ENCODE measurements around the gene DMXL1.

Gene DMXL1, protein sequence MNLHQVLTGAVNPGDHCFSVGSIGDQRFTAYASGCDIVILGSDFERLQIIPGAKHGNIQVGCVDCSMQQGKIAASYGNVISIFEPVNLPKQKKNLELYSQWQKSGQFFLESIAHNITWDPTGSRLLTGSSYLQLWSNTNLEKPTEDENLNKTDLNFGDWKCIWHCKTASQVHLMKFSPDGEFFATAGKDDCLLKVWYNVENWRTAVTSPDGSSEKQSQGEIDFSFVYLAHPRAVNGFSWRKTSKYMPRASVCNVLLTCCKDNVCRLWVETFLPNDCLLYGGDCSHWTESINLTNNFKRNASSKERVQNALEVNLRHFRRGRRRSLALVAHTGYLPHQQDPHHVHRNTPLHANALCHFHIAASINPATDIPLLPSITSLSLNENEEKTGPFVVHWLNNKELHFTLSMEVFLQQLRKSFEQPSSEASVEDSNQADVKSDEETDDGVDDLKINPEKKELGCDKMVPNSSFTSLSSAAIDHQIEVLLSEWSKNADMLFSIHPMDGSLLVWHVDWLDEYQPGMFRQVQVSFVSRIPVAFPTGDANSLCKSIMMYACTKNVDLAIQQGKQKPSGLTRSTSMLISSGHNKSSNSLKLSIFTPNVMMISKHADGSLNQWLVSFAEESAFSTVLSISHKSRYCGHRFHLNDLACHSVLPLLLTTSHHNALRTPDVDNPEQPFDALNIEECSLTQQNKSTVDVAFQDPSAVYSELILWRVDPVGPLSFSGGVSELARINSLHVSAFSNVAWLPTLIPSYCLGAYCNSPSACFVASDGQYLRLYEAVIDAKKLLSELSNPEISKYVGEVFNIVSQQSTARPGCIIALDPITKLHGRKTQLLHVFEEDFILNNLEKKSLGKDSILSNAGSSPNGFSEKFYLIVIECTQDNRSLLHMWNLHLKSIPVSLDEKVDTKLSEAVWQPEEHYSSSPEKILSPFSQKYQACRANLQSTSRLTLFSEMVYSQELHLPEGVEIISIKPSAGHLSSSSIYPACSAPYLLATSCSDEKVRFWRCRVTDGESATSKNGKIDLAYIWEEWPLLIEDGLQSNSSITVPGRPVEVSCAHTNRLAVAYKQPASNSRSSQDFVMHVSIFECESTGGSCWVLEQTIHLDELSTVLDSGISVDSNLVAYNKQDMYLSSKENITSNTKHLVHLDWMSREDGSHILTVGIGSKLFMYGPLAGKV (N-terminal part only)

DNA sequence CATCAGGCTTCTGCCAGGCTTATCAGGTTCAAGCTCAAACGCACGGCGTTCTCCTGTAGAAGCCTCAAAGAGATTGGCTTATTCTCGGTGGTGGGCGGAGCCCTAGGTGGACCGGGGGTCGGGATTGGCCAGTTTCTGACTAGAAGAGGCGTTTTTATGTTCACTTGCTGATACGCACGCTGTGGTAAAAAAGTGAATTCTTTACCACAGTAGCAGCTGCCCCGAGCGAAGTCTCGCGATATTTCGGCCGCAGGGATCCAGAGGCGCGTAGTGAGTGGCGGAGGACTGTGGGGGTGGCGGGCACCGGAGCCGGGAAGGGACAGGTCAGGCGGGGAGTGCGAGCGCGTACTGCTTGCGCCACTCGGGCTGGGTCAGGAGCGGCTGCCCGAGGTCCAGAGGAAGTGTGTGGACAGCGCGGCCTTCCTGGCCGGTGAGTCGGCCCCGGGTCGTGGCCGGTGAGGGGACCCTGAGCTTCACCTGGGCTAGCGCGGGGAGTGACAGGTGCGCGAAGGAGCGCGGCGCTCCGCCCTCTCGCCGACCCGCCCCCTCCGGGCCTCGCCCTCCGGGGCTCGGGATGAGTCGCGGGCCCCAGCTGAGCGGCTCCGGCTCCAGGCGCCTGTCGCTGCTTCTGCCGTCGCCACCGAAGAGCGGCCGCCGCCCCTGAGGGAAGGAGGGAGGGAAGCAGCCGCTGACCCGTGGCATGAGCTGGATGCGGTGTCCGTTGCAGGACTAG is at the start of gene DMXL1:
Gene DMXL1 (plus strand): TSS at position 260 of the 733 bp plus-strand sequence. CDS start 483 bp downstream, outside the sequence.
- H3K27ac ChIP-seq: peak within 1 kb of the TSS; percentile 86
- no peaks in the 10 kb centered on the region for H3K36me3 ChIP-seq (ENCODE audit: insufficient read depth, low read length)
- DNase-seq (ENCODE audit: low read depth, low spot score): peak; percentile 95
- peak within 1 kb of the TSS; percentile 89 for H3K9ac ChIP-seq (ENCODE audit: insufficient read length)
- no peaks in the 10 kb centered on the region for H3K9me3 ChIP-seq (ENCODE audit: low read depth, low read length)
- H3K4me3 ChIP-seq: peak within 1 kb of the TSS; percentile 97
- TF ChIP-seq FOXP2 (optimal IDR thresholded peaks at IDR 0.05; ENCODE audit: control extremely low read depth, extremely low read length, insufficient read depth) (no peak), POLR2AphosphoS5 (IDR thresholded peaks at IDR 0.05; ENCODE audit: borderline replicate concordance, low read depth, low read length) (peak; percentile 67; the same call in 1 of the 2 replicates)

DNA sequence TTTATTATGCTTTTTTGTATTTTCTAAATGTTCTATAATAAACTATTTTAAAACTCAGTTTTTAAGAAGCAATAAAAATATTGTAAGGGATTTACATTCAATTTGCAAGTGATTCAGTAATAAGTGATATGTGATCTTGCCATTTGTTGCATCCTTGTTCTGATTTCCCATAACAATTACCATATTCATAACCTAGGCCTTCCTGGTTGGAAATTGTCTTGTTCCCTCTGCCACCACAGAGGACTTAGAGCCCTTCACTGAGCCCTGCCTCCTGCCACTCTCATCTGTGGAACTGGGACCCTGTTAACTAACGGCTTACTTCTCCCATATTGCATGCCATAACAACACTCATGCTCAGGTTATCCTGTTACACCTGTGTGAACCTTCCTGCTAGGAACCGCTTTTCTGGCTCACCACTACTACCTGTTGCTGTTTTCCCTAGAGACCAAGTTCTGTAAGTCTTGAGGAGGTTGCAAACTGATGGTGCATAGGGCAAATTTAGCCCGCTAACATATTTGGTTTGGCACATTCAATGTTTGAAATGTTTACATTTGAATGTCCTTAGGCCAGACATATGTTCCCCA is 49.6 kb upstream of the DMXL1 start:
- H3K9me3 ChIP-seq (ENCODE audit: low read depth, low read length): no peaks in the 10 kb centered on the region
- TF ChIP-seq FOXP2 (optimal IDR thresholded peaks at IDR 0.05; ENCODE audit: control extremely low read depth, extremely low read length, insufficient read depth): no peak
- TF ChIP-seq POLR2AphosphoS5 (IDR thresholded peaks at IDR 0.05; ENCODE audit: borderline replicate concordance, low read depth, low read length): no peak
- TF ChIP-seq EZH2 (IDR thresholded peaks at IDR 0.05): no peak
- H3K36me3 ChIP-seq (ENCODE audit: insufficient read depth, low read length): no peaks in the 10 kb centered on the region
- no peak overlapping the region for H3K27ac ChIP-seq
- H3K4me3 ChIP-seq: no peak overlapping the region
- no peak overlapping the region for H3K9ac ChIP-seq (ENCODE audit: insufficient read length)
- DNase-seq (ENCODE audit: low read depth, low spot score): no peak

DNA sequence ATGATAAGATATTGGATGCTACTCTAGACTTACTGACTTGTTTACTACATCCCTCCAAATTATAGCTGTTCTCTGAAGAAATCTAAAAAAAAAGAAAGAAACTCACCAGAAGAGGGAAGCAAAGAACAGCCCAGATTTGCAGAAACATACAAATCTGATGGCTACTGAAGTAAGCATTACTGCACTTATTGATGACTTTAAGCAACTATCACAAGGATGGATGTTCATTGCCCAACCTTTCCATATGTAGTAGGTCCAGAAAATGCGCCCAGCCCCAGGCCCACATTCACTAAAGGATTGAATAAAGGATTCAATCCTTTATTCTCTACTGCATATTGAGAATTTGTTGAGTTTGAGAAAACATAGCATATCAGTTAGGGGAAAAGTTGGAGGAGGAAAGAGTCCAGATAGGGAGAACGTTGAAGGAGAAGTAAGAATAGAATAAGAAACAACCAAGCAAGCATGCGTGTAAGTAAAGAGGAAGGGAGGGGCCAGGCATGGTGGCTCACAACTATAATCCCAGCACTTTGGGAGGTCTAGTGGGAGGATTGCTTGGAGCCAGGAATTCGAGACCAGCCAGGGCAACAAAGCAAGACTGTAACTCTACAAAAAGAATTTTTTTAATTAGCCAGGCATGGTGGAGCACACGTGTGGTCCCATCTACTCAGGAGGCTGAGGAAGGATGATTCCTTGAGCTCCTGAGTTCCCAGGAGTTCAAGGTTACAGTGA is 48.7 kb upstream of the DMXL1 start:
- TF ChIP-seq POLR2AphosphoS5 (IDR thresholded peaks at IDR 0.05; ENCODE audit: borderline replicate concordance, low read depth, low read length) (no peak), FOXP2 (optimal IDR thresholded peaks at IDR 0.05; ENCODE audit: control extremely low read depth, extremely low read length, insufficient read depth) (no peak), EZH2 (IDR thresholded peaks at IDR 0.05) (no peak)
- H3K4me3 ChIP-seq: no peak overlapping the region
- H3K9me3 ChIP-seq (ENCODE audit: low read depth, low read length): no peaks in the 10 kb centered on the region
- no peak for DNase-seq (ENCODE audit: low read depth, low spot score)
- no peaks in the 10 kb centered on the region for H3K36me3 ChIP-seq (ENCODE audit: insufficient read depth, low read length)
- H3K9ac ChIP-seq (ENCODE audit: insufficient read length): no peak overlapping the region
- no peak overlapping the region for H3K27ac ChIP-seq

DNA sequence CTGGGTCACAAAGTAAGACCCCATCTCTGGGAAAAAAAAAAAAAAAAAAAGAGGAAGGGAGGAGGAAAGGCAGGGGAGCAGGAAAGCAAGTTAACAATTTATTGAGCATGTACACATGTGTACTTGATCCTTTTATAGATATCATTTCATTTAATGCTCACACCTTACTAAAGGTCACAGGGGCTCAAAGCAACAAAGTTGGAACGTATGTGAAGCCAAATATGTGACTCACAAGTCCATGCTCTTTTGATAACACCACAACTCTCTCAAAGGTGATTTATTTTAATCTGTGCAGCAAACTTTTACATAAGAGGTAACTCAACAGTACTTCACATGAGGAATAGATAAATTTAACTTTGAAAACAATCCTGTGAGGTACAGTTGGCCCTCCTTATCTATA is 48.1 kb upstream of the DMXL1 start:
- no peak overlapping the region for H3K9ac ChIP-seq (ENCODE audit: insufficient read length)
- no peak overlapping the region for H3K27ac ChIP-seq
- H3K36me3 ChIP-seq (ENCODE audit: insufficient read depth, low read length): no peaks in the 10 kb centered on the region
- no peaks in the 10 kb centered on the region for H3K9me3 ChIP-seq (ENCODE audit: low read depth, low read length)
- no peak for TF ChIP-seq FOXP2 (optimal IDR thresholded peaks at IDR 0.05; ENCODE audit: control extremely low read depth, extremely low read length, insufficient read depth)
- no peak for TF ChIP-seq EZH2 (IDR thresholded peaks at IDR 0.05)
- TF ChIP-seq POLR2AphosphoS5 (IDR thresholded peaks at IDR 0.05; ENCODE audit: borderline replicate concordance, low read depth, low read length): no peak
- no peak for DNase-seq (ENCODE audit: low read depth, low spot score)
- no peak overlapping the region for H3K4me3 ChIP-seq

DNA sequence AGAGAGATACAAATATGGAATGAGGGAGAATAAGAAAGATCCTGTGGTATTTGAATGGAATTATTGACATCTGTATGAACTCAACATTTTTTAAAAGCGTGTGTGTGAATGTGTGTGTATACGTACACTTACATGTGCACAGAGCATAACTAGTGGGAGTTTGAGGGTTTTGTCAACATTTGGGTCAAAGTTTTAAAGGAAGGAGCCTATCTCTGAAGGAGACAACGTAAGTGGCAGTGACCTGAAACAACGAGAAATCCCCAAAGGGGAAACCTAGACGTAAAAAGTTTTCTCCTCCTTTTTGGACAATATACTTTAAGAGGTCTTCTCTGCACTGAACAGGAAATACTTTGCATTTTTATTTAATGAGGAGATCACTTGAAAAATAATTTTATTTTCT is 42.3 kb upstream of the DMXL1 start:
- peak; percentile 35 for DNase-seq (ENCODE audit: low read depth, low spot score)
- Histone ChIP-seq H3K4me3 (peak overlapping the region; percentile 35; the same call in 1 of the 2 replicates), H3K27ac (peak overlapping the region; percentile 92), H3K9me3 (ENCODE audit: low read depth, low read length) (no peaks in the 10 kb centered on the region), H3K9ac (ENCODE audit: insufficient read length) (peak overlapping the region; percentile 34), H3K36me3 (ENCODE audit: insufficient read depth, low read length) (no peaks in the 10 kb centered on the region)
- no peak for TF ChIP-seq EZH2 (IDR thresholded peaks at IDR 0.05)
- TF ChIP-seq POLR2AphosphoS5 (IDR thresholded peaks at IDR 0.05; ENCODE audit: borderline replicate concordance, low read depth, low read length): no peak
- TF ChIP-seq FOXP2 (optimal IDR thresholded peaks at IDR 0.05; ENCODE audit: control extremely low read depth, extremely low read length, insufficient read depth): no peak

DNA sequence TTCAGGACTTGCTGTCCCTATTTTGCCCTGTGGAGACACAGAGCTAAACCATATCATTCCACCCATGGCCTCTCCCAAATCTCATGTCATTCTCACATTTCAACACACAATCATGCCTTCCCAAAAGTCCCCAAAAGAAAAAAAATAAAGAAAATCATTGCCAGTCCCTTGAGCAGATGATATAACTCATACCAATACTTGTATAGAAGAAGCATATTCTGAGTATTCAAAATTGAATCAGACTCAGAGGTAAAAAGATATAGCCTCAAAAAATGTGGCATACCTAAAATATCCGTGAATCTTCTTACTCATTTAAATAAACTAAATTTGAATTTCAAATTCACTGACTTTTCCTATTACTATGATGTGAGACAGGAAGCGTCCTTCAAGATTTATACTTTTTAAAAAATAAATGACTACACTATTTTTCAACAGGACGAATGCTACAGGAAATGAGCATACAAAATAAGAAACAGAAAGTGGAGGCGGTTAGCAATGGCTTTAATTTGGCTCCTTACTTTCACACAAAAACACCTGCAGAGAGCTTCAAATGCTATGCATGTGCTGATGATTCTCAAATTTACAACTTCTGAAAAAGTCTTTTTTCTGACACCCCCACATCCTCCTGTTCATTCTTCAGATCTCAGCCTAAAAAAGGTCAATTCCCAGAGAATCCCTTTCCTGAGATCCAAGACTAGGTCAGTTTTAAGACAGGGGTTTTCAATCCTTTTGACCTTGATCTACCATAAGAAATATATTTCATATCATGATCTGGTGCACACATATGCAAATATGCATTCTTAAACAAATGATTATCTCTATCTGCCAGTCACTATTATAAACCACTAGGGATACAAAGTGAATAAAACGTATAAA is 39.6 kb upstream of the DMXL1 start:
- Histone ChIP-seq H3K4me3 (peak overlapping the region; percentile 45), H3K27ac (peak overlapping the region; percentile 99), H3K36me3 (ENCODE audit: insufficient read depth, low read length) (no peaks in the 10 kb centered on the region), H3K9ac (ENCODE audit: insufficient read length) (peak overlapping the region; percentile 58), H3K9me3 (ENCODE audit: low read depth, low read length) (no peaks in the 10 kb centered on the region)
- peak; percentile 78 for DNase-seq (ENCODE audit: low read depth, low spot score)
- TF ChIP-seq EZH2 (IDR thresholded peaks at IDR 0.05) (no peak), POLR2AphosphoS5 (IDR thresholded peaks at IDR 0.05; ENCODE audit: borderline replicate concordance, low read depth, low read length) (peak; percentile 38; the same call in 1 of the 2 replicates), FOXP2 (optimal IDR thresholded peaks at IDR 0.05; ENCODE audit: control extremely low read depth, extremely low read length, insufficient read depth) (no peak)

All from SK-N-MC (cell line).